IMR-90 (cell line): Measurements from ENCODE around the gene SEMA3C. TPM values are rescaled to one million over a fixed set of nuclear protein-coding genes. Genes with fewer than 3 reads are reported as not detected.

Source experiments
- ATAC-seq: fragments of 200-7000 bp; cut with Tn5 transposase; 2 replicates; pipeline ENCODE4 v1.9.1; 2020; ENCODE audit warnings: low read depth, mild to moderate bottlenecking, moderate library complexity
- BruUV-seq: library from RNA; stranded (reverse); fragments of 400-500 nt; replicated peaks from 2 replicates; lab custom pipeline; 2021; lab: Mats Ljungman, UMichigan
- CTCF ChIA-PET: fragments of 300-600 bp; formaldehyde crosslinking; extraction: SDS; loops from one replicate; lab custom pipeline; 2021; ENCODE audit warnings: antibody characterized with exemption; lab: Yijun Ruan, JAX
- POLR2A ChIA-PET: fragments of 300-600 bp; sonication (Branson Sonifier 250); formaldehyde crosslinking; loops from one replicate; lab custom pipeline; 2022; ENCODE audit warnings: antibody characterized with exemption; ENCODE audit not compliant: unreplicated experiment; lab: Charles Lee
- DNase-seq: peaks from one replicate; pipeline ENCODE4 v3.0.0; 2013
- H2AFZ ChIP-seq: replicated peaks from 2 replicates; pipeline ENCODE3; 2013; ENCODE audit warnings: low read length, mild to moderate bottlenecking; ENCODE audit not compliant: poor library complexity
- H2AK5ac ChIP-seq: 2 replicates; pipeline ENCODE4 v1.6.1; 2013; ENCODE audit warnings: low read depth, low read length, inconsistent platforms
- H2AK9ac ChIP-seq: replicated peaks from 2 replicates; pipeline ENCODE3; 2013; ENCODE audit warnings: mild to moderate bottlenecking, low read depth, low read length, moderate library complexity; ENCODE audit not compliant: poor library complexity
- H2BK120ac ChIP-seq: 2 replicates; pipeline ENCODE4 v1.6.1; 2013; ENCODE audit warnings: low read depth, low read length, inconsistent platforms
- H2BK15ac ChIP-seq: 3 replicates; pipeline ENCODE4 v1.6.1; 2013; ENCODE audit warnings: low read depth, low read length, inconsistent platforms
- H2BK20ac ChIP-seq: 2 replicates; pipeline ENCODE4 v1.6.1; 2013; ENCODE audit warnings: low read depth, mild to moderate bottlenecking, inconsistent platforms, low read length, moderate library complexity
- H2BK5ac ChIP-seq: 2 replicates; pipeline ENCODE4 v1.6.1; 2013; ENCODE audit warnings: mild to moderate bottlenecking, low read depth, low read length, inconsistent platforms; ENCODE audit not compliant: poor library complexity, severe bottlenecking
- H3K14ac ChIP-seq: replicated peaks from 2 replicates; pipeline ENCODE4 v1.6.1; 2013; ENCODE audit warnings: low read depth, low read length, inconsistent platforms
- H3K18ac ChIP-seq: 2 replicates; pipeline ENCODE4 v1.6.1; 2013; ENCODE audit warnings: low read depth, low read length, control low read depth
- H3K23ac ChIP-seq: 2 replicates; pipeline ENCODE4 v1.6.1; 2013; ENCODE audit warnings: low read depth, low read length, inconsistent platforms
- H3K27ac ChIP-seq: 2 replicates; pipeline ENCODE4 v1.5.1; 2013; ENCODE audit warnings: mild to moderate bottlenecking, control low read depth, low read length; ENCODE audit not compliant: insufficient read depth
- H3K27me3 ChIP-seq: 2 replicates; pipeline ENCODE4 v1.6.1; 2013; ENCODE audit warnings: low read length; ENCODE audit not compliant: control insufficient read depth, insufficient read depth
- H3K36me3 ChIP-seq: 2 replicates; pipeline ENCODE4 v1.6.1; 2013; ENCODE audit warnings: low read length, mixed read lengths; ENCODE audit not compliant: control insufficient read depth, insufficient read depth
- H3K4ac ChIP-seq: 2 replicates; pipeline ENCODE4 v1.6.1; 2013; ENCODE audit warnings: low read depth, low read length, inconsistent platforms
- H3K4me1 ChIP-seq: 2 replicates; pipeline ENCODE4 v1.6.1; 2013; ENCODE audit warnings: low read length, mixed read lengths; ENCODE audit not compliant: control insufficient read depth, insufficient read depth
- H3K4me2 ChIP-seq: 2 replicates; pipeline ENCODE4 v1.6.1; 2013; ENCODE audit warnings: low read depth, mild to moderate bottlenecking, control low read depth, low read length, moderate library complexity
- H3K4me3 ChIP-seq: 2 replicates; pipeline ENCODE4 v1.5.1; 2013; ENCODE audit warnings: low read depth, mild to moderate bottlenecking, control low read depth, low read length, moderate library complexity; ENCODE audit not compliant: insufficient read depth
- H3K56ac ChIP-seq: 2 replicates; pipeline ENCODE4 v1.6.1; 2013; ENCODE audit warnings: low read length, inconsistent platforms; ENCODE audit not compliant: insufficient read depth; ENCODE audit errors: extremely low read depth
- H3K79me1 ChIP-seq, 2 experiments: 2 replicates each; pipeline ENCODE4 v1.6.1; 2013; ENCODE audit warnings: low read length in 2 of 2, inconsistent platforms in 1 of 2, low read depth in 1 of 2
- H3K9ac ChIP-seq: 2 replicates; pipeline ENCODE4 v1.6.1; 2013; ENCODE audit warnings: low read depth, low read length, control low read depth
- H3K9me1 ChIP-seq: 2 replicates; pipeline ENCODE4 v1.6.1; 2013; ENCODE audit warnings: low read length, inconsistent platforms; ENCODE audit not compliant: insufficient read depth
- H3K9me3 ChIP-seq: 2 replicates; pipeline ENCODE4 v1.6.1; 2013; ENCODE audit warnings: low read length; ENCODE audit not compliant: control insufficient read depth, insufficient read depth
- H4K20me1 ChIP-seq: 2 replicates; pipeline ENCODE4 v1.6.1; 2013; ENCODE audit warnings: low read length, inconsistent platforms; ENCODE audit not compliant: insufficient read depth
- H4K5ac ChIP-seq: 2 replicates; pipeline ENCODE4 v1.6.1; 2013; ENCODE audit warnings: mild to moderate bottlenecking, low read depth, low read length, control low read depth
- H4K8ac ChIP-seq, 2 experiments: 2 replicates each; pipeline ENCODE4 v1.6.1; 2013; ENCODE audit warnings: low read depth in 2 of 2, low read length in 2 of 2, control low read depth in 1 of 2, inconsistent platforms in 1 of 2
- H4K91ac ChIP-seq: 2 replicates; pipeline ENCODE4 v1.6.1; 2013; ENCODE audit warnings: low read depth, low read length, inconsistent platforms; ENCODE audit not compliant: insufficient read depth
- RCOR1 ChIP-seq: IDR thresholded peaks from 2 replicates; pipeline ENCODE4 v1.6.1; 2012; ENCODE audit warnings: mild to moderate bottlenecking, low read length, improper control_type of control experiment; ENCODE audit not compliant: insufficient replicate concordance
- SMC3 ChIP-seq: fragments of 150-350 bp; IDR thresholded peaks from 2 replicates; pipeline ENCODE4 v1.6.1; 2016; ENCODE audit warnings: low read depth, mild to moderate bottlenecking, antibody characterized with exemption, low read length, moderate library complexity
- WGBS, 2 experiments: methylation state at CpG; one replicate each; pipeline versions ENCODE4 v1.1.5 to v1.1.7; 2013; ENCODE audit warnings: missing lambda C conversion rate in 2 of 2; ENCODE audit not compliant: insufficient read length in 1 of 2; ENCODE audit errors: extremely low coverage in 2 of 2; 5-methylcytosine and 5-hydroxymethylcytosine counted together
- dilution Hi-C: fragments of 300-500 bp; cut with HindIII; formaldehyde crosslinking; loops from one replicate; pipeline ENCODE4 v1.14.3; 2018; ENCODE audit warnings: low sequenced_read_pairs; ENCODE audit not compliant: unreplicated experiment
- in situ Hi-C: fragments of 300-500 bp; cut with MboI; formaldehyde crosslinking; loops from 3 replicates; pipeline ENCODE4 v1.14.3; 2019; ENCODE audit warnings: low sequenced_read_pairs, inconsistent platforms, mixed read lengths
- intact Hi-C: fragments of 100-400 bp; cut with micrococcal nuclease; formaldehyde crosslinking; loops from 2 replicates; pipeline ENCODE4 v1.10.0; 2022
- polyA plus RNA-seq, 3 experiments: library from polyadenylated mRNA; depleted of rRNA; stranded (reverse); fragments of >200 nt; gene quantifications; 2 replicates each; pipeline ENCODE4 v1.2.3, GENCODE V29; 2012; ENCODE audit warnings: low replicate concordance in 1 of 3
- total RNA-seq: library from RNA; depleted of rRNA; stranded (reverse); fragments of >200 nt; gene quantifications from 2 replicates; pipeline ENCODE4 v1.2.3, GENCODE V29; 2012

Gene SEMA3C
- total and polyA plus RNA-seq, 2 of the 4 experiments (the other 2 are of a cell fraction) = 21.2 to 97.1 TPM

DNA sequence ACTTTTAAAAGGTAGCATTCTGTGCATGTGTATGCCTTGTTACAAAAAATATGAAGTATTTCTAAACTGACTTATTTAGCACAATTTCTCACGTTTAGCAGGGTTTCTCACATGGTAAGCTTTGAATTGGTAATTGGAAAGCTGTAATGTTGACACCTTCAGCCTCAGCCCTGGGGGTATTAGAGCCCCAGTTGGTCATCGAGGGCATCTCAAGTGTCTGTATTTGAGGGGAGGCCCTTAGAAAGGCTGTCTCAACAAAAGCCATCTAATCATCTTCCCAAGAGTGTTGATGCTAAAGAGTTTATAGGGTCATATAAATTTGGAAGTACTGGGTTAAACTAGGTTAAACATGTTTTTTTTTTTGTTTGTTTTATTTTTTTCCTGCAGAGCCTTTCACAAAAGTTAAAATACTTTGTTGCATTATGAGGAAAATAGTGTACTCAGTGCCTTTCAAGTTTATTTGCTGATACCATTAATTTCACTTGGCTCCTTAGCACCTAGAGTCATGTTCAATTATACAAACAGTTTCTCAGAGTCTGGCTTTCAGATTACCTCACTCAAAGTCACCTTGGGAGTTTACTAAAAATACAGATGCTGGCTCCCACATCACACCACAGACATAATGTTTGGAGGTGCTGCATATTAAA is 146.4 kb downstream of the SEMA3C start:
- peaks cover 3% of the 10 kb centered on the region; the same call in 1 of the 2 replicates for H3K4me1 ChIP-seq
- no peak overlapping the region for H4K8ac ChIP-seq
- H3K4me2 ChIP-seq = no peak overlapping the region
- H2AFZ ChIP-seq = no peak overlapping the region
- no peak overlapping the region for H2AK9ac ChIP-seq
- H3K18ac ChIP-seq = no peak overlapping the region
- H3K79me1 ChIP-seq = no peaks in the 10 kb centered on the region
- no peak overlapping the region for H3K4me3 ChIP-seq
- no peak overlapping the region for H3K23ac ChIP-seq
- WGBS, 2 experiments = no CpG with 5 or more reads among the region's 2 CpGs
- H2BK20ac ChIP-seq = no peak overlapping the region
- H2BK120ac ChIP-seq = no peak overlapping the region
- H2AK5ac ChIP-seq = no peak overlapping the region
- no peaks in the 10 kb centered on the region for H3K27me3 ChIP-seq
- no peak overlapping the region for H4K91ac ChIP-seq
- no peak overlapping the region for H4K5ac ChIP-seq
- no peak overlapping the region for H3K9ac ChIP-seq
- intact Hi-C loops = loop anchor here (5.0 kb wide), 1 partner anchor 60 kb away; no protein-coding TSS in a partner anchor
- H3K27ac ChIP-seq = no peak overlapping the region
- BruUV-seq = no TSS peak
- no peak for DNase-seq
- no peaks in the 10 kb centered on the region for H4K20me1 ChIP-seq
- dilution Hi-C loops = no loop called here
- H2BK15ac ChIP-seq = no peak overlapping the region
- H3K56ac ChIP-seq = no peak overlapping the region
- H3K36me3 ChIP-seq = peaks cover 3% of the 10 kb centered on the region; the same call in 1 of the 2 replicates
- H3K9me3 ChIP-seq = no peaks in the 10 kb centered on the region
- in situ Hi-C loops = no loop called here
- peaks cover 3% of the 10 kb centered on the region for H3K9me1 ChIP-seq
- ChIA-PET POLR2A (no interaction called here), CTCF (no interaction called here)
- TF ChIP-seq RCOR1 = no peak
- no peak for TF ChIP-seq SMC3
- H2BK5ac ChIP-seq = no peak overlapping the region
- no peak overlapping the region for H3K4ac ChIP-seq
- ATAC-seq = no peak
- 0 out of 2 replicates have a peak overlapping the region, but pooled peaks have one; percentile 46 for H3K14ac ChIP-seq
